AML-193 (cell line): ENCODE results near the gene TNFAIP8.

Source experiments
- DNase-seq, 2 experiments: peaks; one replicate each; lab custom pipeline; 2025; lab: John Stamatoyannopoulos, UW

The TNFAIP8 gene

GRCh38 chr5:119367502-119368237 lies 11.9 kb downstream of the TNFAIP8 start:
- DNase-seq, result no peak

- DNase-seq, result no peak
These were observed 12.4 kb downstream of the TNFAIP8 start for GRCh38 chr5:119368238-119368630.

GRCh38 chr5:119370486-119370885 lies 14.7 kb downstream of the TNFAIP8 start:
- DNase-seq, result no peak

- no peak for DNase-seq
These were observed 15.3 kb downstream of the TNFAIP8 start for GRCh38 chr5:119371146-119371545.

- DNase-seq, result no peak
These were observed 17.6 kb downstream of the TNFAIP8 start for GRCh38 chr5:119373449-119373858.

- DNase-seq, result no peak
These were observed 19.1 kb downstream of the TNFAIP8 start for GRCh38 chr5:119374901-119375300.

- DNase-seq, result no peak
These were observed 21.2 kb downstream of the TNFAIP8 start for GRCh38 chr5:119377066-119377465.

- DNase-seq, result no peak
These were observed 22.4 kb downstream of the TNFAIP8 start for GRCh38 chr5:119378075-119378700.

GRCh38 chr5:119379096-119379495 lies 23.3 kb downstream of the TNFAIP8 start:
- DNase-seq, result no peak

- DNase-seq, result no peak
These were observed 24.2 kb downstream of the TNFAIP8 start for GRCh38 chr5:119379942-119380547.

GRCh38 chr5:119382169-119382568 lies 26.4 kb downstream of the TNFAIP8 start:
- DNase-seq, result no peak

- no peak for DNase-seq
These were observed 27.2 kb downstream of the TNFAIP8 start for GRCh38 chr5:119383008-119383407.

GRCh38 chr5:119385136-119385535 lies 29.3 kb downstream of the TNFAIP8 start:
- no peak for DNase-seq

- no peak for DNase-seq
These were observed 29.8 kb downstream of the TNFAIP8 start for GRCh38 chr5:119385536-119386128.

GRCh38 chr5:119386596-119387344 lies 31.0 kb downstream of the TNFAIP8 start:
- no peak for DNase-seq

GRCh38 chr5:119387945-119388618 lies 32.3 kb downstream of the TNFAIP8 start:
- DNase-seq, result no peak

GRCh38 chr5:119388619-119389190 lies 32.9 kb downstream of the TNFAIP8 start:
- DNase-seq, result no peak

- no peak for DNase-seq
These were observed 33.6 kb downstream of the TNFAIP8 start for GRCh38 chr5:119389288-119390030.

- DNase-seq, result no peak
These were observed 34.6 kb downstream of the TNFAIP8 start for GRCh38 chr5:119390404-119390803.

- DNase-seq, result no peak
These were observed 37.4 kb downstream of the TNFAIP8 start for GRCh38 chr5:119393201-119393691.
